Measurements from ENCODE around the gene SYT9.

DNA sequence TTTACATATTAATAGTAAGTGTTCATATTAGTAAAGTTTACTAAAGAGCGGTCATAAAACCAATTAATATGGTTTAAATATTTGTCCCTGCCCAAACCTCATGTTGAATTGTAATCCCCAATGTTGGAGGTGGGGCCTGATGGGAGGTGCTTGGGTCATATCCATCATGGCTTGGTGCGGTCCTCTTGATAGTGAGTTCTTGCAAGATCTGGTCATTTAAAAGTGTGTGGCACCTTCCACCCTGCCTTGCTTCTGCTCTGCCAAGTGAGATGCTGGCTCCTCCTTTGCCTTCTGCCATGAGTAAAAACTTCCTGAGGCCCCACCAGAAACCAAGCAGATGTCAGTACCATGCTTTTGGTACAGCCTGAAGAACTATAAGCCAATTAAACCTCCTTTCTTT is 178.8 kb downstream of the SYT9 start:
- no peak for TF ChIP-seq POLR2A (IDR thresholded peaks at IDR 0.05)
- TF ChIP-seq, protein P1, sequence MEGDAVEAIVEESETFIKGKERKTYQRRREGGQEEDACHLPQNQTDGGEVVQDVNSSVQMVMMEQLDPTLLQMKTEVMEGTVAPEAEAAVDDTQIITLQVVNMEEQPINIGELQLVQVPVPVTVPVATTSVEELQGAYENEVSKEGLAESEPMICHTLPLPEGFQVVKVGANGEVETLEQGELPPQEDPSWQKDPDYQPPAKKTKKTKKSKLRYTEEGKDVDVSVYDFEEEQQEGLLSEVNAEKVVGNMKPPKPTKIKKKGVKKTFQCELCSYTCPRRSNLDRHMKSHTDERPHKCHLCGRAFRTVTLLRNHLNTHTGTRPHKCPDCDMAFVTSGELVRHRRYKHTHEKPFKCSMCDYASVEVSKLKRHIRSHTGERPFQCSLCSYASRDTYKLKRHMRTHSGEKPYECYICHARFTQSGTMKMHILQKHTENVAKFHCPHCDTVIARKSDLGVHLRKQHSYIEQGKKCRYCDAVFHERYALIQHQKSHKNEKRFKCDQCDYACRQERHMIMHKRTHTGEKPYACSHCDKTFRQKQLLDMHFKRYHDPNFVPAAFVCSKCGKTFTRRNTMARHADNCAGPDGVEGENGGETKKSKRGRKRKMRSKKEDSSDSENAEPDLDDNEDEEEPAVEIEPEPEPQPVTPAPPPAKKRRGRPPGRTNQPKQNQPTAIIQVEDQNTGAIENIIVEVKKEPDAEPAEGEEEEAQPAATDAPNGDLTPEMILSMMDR (IDR thresholded peaks at IDR 0.05), result no peak

Data from suprapubic skin (tissue), 3 donors.